HepG2 (cell line): Measurements from ENCODE around the gene ZBTB7C. TPM values are rescaled to one million over a fixed set of nuclear protein-coding genes. Genes with fewer than 3 reads are reported as not detected.
A peak's percentile ranks its signal among the peaks of the same experiment; 100 is the strongest.

Experiments used
- BHLHE40 ChIP-seq: IDR thresholded peaks from 2 replicates; pipeline ENCODE4 v1.6.1; 2011; ENCODE audit warnings: low read length, improper control_type of control experiment
- ERF ChIP-seq: IDR thresholded peaks from 2 replicates; pipeline ENCODE4 v1.6.1; 2018; ENCODE audit warnings: missing biosample characterization, missing genetic modification reagents
- HDAC1 ChIP-seq: sonication (generic); formaldehyde crosslinking; IDR thresholded peaks from 2 replicates; pipeline ENCODE4 v1.5.1; 2020; ENCODE audit warnings: mild to moderate bottlenecking, missing genetic modification reagents
- IRX3 ChIP-seq: sonication (generic); formaldehyde crosslinking; IDR thresholded peaks from 2 replicates; pipeline ENCODE4 v1.8.1; 2023; ENCODE audit warnings: mild to moderate bottlenecking, low read depth, missing genetic modification reagents, borderline replicate concordance
- REPIN1 ChIP-seq: sonication (generic); formaldehyde crosslinking; IDR thresholded peaks from 2 replicates; pipeline ENCODE4 v1.8.0; 2022; ENCODE audit warnings: missing genetic modification reagents, low read depth, mild to moderate bottlenecking, borderline replicate concordance
- RXRA ChIP-seq: sonication (generic); formaldehyde crosslinking; IDR thresholded peaks from 2 replicates; pipeline ENCODE4 v1.5.1; 2020; ENCODE audit warnings: missing genetic modification reagents
- SNAPC2 ChIP-seq: sonication (generic); formaldehyde crosslinking; IDR thresholded peaks from 2 replicates; pipeline ENCODE4 v1.8.1; 2022; ENCODE audit warnings: mild to moderate bottlenecking, missing genetic modification reagents
- SOX6 ChIP-seq, 2 experiments: fragments of 450-650 bp in 1 of 2; sonication (generic) in 1 of 2; formaldehyde crosslinking in 1 of 2; IDR thresholded peaks; 2 replicates each; pipeline versions ENCODE4 v1.4.0 to v1.6.1; 2017 to 2020; ENCODE audit warnings: antibody characterized with exemption in 1 of 2, mild to moderate bottlenecking in 1 of 2, missing genetic modification reagents in 1 of 2
- SUZ12 ChIP-seq: fragments of 150-350 bp; IDR thresholded peaks from 2 replicates; pipeline ENCODE4 v1.6.1; 2014; ENCODE audit warnings: low read depth, low read length
- TBL1XR1 ChIP-seq: fragments of 150-350 bp; IDR thresholded peaks from 2 replicates; pipeline ENCODE4 v1.6.1; 2014; ENCODE audit warnings: borderline replicate concordance, low read length; ENCODE audit not compliant: partially characterized antibody
- ZNF124 ChIP-seq: sonication (generic); formaldehyde crosslinking; IDR thresholded peaks from 2 replicates; pipeline ENCODE4 v1.4.0; 2020; ENCODE audit warnings: missing genetic modification reagents
- ZNF788 ChIP-seq: sonication (generic); formaldehyde crosslinking; IDR thresholded peaks from 2 replicates; pipeline ENCODE4 v1.5.0; 2020; ENCODE audit warnings: mild to moderate bottlenecking, missing genetic modification reagents, borderline replicate concordance
- ZNF891 ChIP-seq: sonication (generic); formaldehyde crosslinking; IDR thresholded peaks from 2 replicates; pipeline ENCODE4 v1.5.0; 2020; ENCODE audit warnings: mild to moderate bottlenecking, missing genetic modification reagents
- ZSCAN31 ChIP-seq: sonication (generic); formaldehyde crosslinking; IDR thresholded peaks from 2 replicates; pipeline ENCODE4 v1.5.0; 2020; ENCODE audit warnings: low read depth, mild to moderate bottlenecking, missing genetic modification reagents
- polyA plus RNA-seq, 8 experiments: library from polyadenylated mRNA; depleted of rRNA in 3 of 8; stranded (reverse) in 7 of 8; unstranded in 1 of 8; fragments of >200 nt; fragmentation: Illumina TruSeq in 4 of 8; extraction: Trizol in 4 of 8; gene quantifications; 2 replicates each; pipeline versions ENCODE4 v1.2.1 to v1.2.3, GENCODE V29; 2011 to 2016; ENCODE audit warnings: low read depth in 4 of 8, missing spikeins in 1 of 8, mixed read lengths in 1 of 8; ENCODE audit not compliant: insufficient read depth in 1 of 8
- total RNA-seq, 5 experiments: library from RNA; depleted of rRNA; stranded (reverse); fragments of >200 nt; fragmentation: Illumina TruSeq; extraction: Trizol; gene quantifications; 2 replicates each; pipeline ENCODE4 v1.2.3, GENCODE V29; 2016; ENCODE audit warnings: low read depth in 1 of 5
- TF ChIP-seq, protein P1 (sequence below): sonication (generic); formaldehyde crosslinking; IDR thresholded peaks from 2 replicates; pipeline ENCODE4 v1.5.1; 2020; ENCODE audit warnings: mild to moderate bottlenecking, missing genetic modification reagents, moderate library complexity
- TF ChIP-seq, protein P2 (sequence below): sonication (generic); formaldehyde crosslinking; IDR thresholded peaks from 2 replicates; pipeline ENCODE4 v1.4.0; 2020; ENCODE audit warnings: missing genetic modification reagents
- TF ChIP-seq, protein P3 (sequence below): IDR thresholded peaks from 2 replicates; pipeline ENCODE4 v1.4.0; 2020; ENCODE audit warnings: mild to moderate bottlenecking, missing genetic modification reagents

Gene ZBTB7C
- total and polyA plus RNA-seq, 2 of the 13 experiments (the other 11 are each of a cell fraction or from before 2014, with no cell fraction given): 0.01 to 0.04 TPM

DNA sequence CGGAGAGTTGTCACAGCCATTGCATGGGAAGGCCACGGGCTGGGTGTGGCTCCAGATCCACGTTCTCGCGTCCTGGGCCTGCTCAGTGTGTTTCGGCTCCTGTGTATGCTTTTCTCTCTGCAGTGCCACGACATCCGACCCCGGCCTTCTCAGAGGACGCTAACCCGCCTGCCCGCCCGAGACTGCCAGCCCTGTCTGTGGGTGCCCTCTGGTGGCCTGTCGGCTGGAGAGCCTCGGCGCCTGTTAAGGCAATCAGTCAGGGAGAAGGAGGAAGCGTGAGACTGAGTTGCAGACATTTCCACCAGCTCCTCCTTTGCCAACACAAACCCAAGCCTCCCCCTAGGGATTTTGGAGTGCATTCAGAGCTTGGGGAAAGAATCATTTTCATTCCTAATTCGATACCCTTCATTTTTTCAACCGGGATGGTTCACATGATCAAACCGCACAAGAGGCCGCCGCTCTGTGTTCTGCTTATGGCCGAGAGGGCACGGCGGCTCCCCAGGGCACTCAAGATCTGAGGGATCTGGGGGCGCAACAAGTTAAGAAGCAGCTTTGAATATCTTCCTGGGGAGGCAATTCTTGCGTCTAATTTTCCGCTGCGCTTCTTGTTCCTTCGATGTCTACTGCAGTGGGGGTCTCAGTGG lies 37.5 kb upstream of the ZBTB7C start (continued):
- TF ChIP-seq, protein P1, sequence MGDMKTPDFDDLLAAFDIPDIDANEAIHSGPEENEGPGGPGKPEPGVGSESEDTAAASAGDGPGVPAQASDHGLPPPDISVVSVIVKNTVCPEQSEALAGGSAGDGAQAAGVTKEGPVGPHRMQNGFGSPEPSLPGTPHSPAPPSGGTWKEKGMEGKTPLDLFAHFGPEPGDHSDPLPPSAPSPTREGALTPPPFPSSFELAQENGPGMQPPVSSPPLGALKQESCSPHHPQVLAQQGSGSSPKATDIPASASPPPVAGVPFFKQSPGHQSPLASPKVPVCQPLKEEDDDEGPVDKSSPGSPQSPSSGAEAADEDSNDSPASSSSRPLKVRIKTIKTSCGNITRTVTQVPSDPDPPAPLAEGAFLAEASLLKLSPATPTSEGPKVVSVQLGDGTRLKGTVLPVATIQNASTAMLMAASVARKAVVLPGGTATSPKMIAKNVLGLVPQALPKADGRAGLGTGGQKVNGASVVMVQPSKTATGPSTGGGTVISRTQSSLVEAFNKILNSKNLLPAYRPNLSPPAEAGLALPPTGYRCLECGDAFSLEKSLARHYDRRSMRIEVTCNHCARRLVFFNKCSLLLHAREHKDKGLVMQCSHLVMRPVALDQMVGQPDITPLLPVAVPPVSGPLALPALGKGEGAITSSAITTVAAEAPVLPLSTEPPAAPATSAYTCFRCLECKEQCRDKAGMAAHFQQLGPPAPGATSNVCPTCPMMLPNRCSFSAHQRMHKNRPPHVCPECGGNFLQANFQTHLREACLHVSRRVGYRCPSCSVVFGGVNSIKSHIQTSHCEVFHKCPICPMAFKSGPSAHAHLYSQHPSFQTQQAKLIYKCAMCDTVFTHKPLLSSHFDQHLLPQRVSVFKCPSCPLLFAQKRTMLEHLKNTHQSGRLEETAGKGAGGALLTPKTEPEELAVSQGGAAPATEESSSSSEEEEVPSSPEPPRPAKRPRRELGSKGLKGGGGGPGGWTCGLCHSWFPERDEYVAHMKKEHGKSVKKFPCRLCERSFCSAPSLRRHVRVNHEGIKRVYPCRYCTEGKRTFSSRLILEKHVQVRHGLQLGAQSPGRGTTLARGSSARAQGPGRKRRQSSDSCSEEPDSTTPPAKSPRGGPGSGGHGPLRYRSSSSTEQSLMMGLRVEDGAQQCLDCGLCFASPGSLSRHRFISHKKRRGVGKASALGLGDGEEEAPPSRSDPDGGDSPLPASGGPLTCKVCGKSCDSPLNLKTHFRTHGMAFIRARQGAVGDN (CRISPR knock-in tag): peak; percentile 83
- TF ChIP-seq REPIN1 (CRISPR knock-in tag): peak; percentile 77
- TF ChIP-seq BHLHE40: 0 out of 2 replicates have a peak, but pooled peaks have one; percentile 32
- peak; percentile 74; the same call in 1 of the 2 replicates for TF ChIP-seq ZNF788 (CRISPR knock-in tag)
- TF ChIP-seq HDAC1 (CRISPR knock-in tag): 0 out of 2 replicates have a peak, but pooled peaks have one; percentile 35
- no peak; the same call in 1 of the 2 replicates for TF ChIP-seq SUZ12
- TF ChIP-seq ZNF891 (CRISPR knock-in tag): peak; percentile 61; the same call in 1 of the 2 replicates
- 0 out of 2 replicates have a peak, but pooled peaks have one; percentile 57 for TF ChIP-seq IRX3 (CRISPR knock-in tag)
- TF ChIP-seq, protein P2, sequence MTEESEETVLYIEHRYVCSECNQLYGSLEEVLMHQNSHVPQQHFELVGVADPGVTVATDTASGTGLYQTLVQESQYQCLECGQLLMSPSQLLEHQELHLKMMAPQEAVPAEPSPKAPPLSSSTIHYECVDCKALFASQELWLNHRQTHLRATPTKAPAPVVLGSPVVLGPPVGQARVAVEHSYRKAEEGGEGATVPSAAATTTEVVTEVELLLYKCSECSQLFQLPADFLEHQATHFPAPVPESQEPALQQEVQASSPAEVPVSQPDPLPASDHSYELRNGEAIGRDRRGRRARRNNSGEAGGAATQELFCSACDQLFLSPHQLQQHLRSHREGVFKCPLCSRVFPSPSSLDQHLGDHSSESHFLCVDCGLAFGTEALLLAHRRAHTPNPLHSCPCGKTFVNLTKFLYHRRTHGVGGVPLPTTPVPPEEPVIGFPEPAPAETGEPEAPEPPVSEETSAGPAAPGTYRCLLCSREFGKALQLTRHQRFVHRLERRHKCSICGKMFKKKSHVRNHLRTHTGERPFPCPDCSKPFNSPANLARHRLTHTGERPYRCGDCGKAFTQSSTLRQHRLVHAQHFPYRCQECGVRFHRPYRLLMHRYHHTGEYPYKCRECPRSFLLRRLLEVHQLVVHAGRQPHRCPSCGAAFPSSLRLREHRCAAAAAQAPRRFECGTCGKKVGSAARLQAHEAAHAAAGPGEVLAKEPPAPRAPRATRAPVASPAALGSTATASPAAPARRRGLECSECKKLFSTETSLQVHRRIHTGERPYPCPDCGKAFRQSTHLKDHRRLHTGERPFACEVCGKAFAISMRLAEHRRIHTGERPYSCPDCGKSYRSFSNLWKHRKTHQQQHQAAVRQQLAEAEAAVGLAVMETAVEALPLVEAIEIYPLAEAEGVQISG (CRISPR knock-in tag): peak; percentile 63
- no peak for TF ChIP-seq SOX6 (IDR thresholded peaks at IDR 0.05)
- 0 out of 2 replicates have a peak, but pooled peaks have one; percentile 43 for TF ChIP-seq SOX6 (CRISPR knock-in tag; IDR thresholded peaks at IDR 0.05)
- TF ChIP-seq RXRA: peak; percentile 34; the same call in 1 of the 2 replicates
- peak; percentile 54; the same call in 1 of the 2 replicates for TF ChIP-seq SNAPC2
- TF ChIP-seq TBL1XR1: no peak
- TF ChIP-seq, protein P3, sequence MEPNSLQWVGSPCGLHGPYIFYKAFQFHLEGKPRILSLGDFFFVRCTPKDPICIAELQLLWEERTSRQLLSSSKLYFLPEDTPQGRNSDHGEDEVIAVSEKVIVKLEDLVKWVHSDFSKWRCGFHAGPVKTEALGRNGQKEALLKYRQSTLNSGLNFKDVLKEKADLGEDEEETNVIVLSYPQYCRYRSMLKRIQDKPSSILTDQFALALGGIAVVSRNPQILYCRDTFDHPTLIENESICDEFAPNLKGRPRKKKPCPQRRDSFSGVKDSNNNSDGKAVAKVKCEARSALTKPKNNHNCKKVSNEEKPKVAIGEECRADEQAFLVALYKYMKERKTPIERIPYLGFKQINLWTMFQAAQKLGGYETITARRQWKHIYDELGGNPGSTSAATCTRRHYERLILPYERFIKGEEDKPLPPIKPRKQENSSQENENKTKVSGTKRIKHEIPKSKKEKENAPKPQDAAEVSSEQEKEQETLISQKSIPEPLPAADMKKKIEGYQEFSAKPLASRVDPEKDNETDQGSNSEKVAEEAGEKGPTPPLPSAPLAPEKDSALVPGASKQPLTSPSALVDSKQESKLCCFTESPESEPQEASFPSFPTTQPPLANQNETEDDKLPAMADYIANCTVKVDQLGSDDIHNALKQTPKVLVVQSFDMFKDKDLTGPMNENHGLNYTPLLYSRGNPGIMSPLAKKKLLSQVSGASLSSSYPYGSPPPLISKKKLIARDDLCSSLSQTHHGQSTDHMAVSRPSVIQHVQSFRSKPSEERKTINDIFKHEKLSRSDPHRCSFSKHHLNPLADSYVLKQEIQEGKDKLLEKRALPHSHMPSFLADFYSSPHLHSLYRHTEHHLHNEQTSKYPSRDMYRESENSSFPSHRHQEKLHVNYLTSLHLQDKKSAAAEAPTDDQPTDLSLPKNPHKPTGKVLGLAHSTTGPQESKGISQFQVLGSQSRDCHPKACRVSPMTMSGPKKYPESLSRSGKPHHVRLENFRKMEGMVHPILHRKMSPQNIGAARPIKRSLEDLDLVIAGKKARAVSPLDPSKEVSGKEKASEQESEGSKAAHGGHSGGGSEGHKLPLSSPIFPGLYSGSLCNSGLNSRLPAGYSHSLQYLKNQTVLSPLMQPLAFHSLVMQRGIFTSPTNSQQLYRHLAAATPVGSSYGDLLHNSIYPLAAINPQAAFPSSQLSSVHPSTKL: peak; percentile 56; the same call in 1 of the 2 replicates
- TF ChIP-seq ZNF124 (CRISPR knock-in tag): peak; percentile 55; the same call in 1 of the 2 replicates
- 0 out of 2 replicates have a peak, but pooled peaks have one; percentile 28 for TF ChIP-seq ERF (CRISPR knock-in tag)
- 0 out of 2 replicates have a peak, but pooled peaks have one; percentile 45 for TF ChIP-seq ZSCAN31 (CRISPR knock-in tag)
- TF ChIP-seq, all 625 proteins: peak for 108
